Measurements from ENCODE around the gene CALCOCO2. TPM values are rescaled to one million over a fixed set of nuclear protein-coding genes. Genes with fewer than 3 reads are reported as not detected.
A peak's percentile ranks its signal among the peaks of the same experiment; 100 is the strongest.

CALCOCO2 gene
- total and polyA plus RNA-seq, 2 of the 13 experiments (the other 11 are each of a cell fraction or from before 2014, with no cell fraction given) = 72.9 to 111 TPM

- TF ChIP-seq ZBTB40 (IDR thresholded peaks at IDR 0.05) (no peak), ZBTB40 (CRISPR knock-in tag; IDR thresholded peaks at IDR 0.05) (peak; percentile 36; the same call in 1 of the 2 replicates), NR2F2 (IDR thresholded peaks at IDR 0.05; ENCODE audit: borderline replicate concordance, low read depth) (0 out of 2 replicates have a peak, but pooled peaks have one; percentile 26), ZNF251 (CRISPR knock-in tag; IDR thresholded peaks at IDR 0.05) (no peak), ZNF10 (CRISPR knock-in tag; IDR thresholded peaks at IDR 0.05; ENCODE audit: borderline replicate concordance, low read depth) (no peak), KLF9 (CRISPR knock-in tag; IDR thresholded peaks at IDR 0.05; ENCODE audit: low read depth) (no peak), SP5 (CRISPR knock-in tag; IDR thresholded peaks at IDR 0.05; ENCODE audit: borderline replicate concordance, low read depth) (peak; percentile 48; the same call in 1 of the 2 replicates), ZMYM3 (CRISPR knock-in tag; IDR thresholded peaks at IDR 0.05) (no peak; the same call in 1 of the 2 replicates), ZNF569 (CRISPR knock-in tag; IDR thresholded peaks at IDR 0.05; ENCODE audit: borderline replicate concordance) (no peak), GATAD2A (CRISPR knock-in tag; IDR thresholded peaks at IDR 0.05) (peak; percentile 28; the same call in 1 of the 2 replicates), PPARG (CRISPR knock-in tag; conservative IDR thresholded peaks at IDR 0.05) (0 out of 2 replicates have a peak, but pooled peaks have one; percentile 52), CREBL2 (CRISPR knock-in tag; IDR thresholded peaks at IDR 0.05; ENCODE audit: borderline replicate concordance) (no peak), RNF2 (conservative IDR thresholded peaks at IDR 0.05; ENCODE audit: low read depth) (peak; percentile 80; the same call in 1 of the 2 replicates), NCOR1 (IDR thresholded peaks at IDR 0.05; ENCODE audit: borderline replicate concordance, low read length) (peak; percentile 60; the same call in 1 of the 2 replicates), JARID2 (CRISPR knock-in tag; IDR thresholded peaks at IDR 0.05; ENCODE audit: insufficient replicate concordance) (no peak), MZF1 (CRISPR knock-in tag; IDR thresholded peaks at IDR 0.05; ENCODE audit: borderline replicate concordance) (0 out of 2 replicates have a peak, but pooled peaks have one; percentile 8), NR2F1 (CRISPR knock-in tag; IDR thresholded peaks at IDR 0.05) (peak in 1 of 2 experiments; percentile 48; a peak in 1 of 4 replicates), TBL1XR1 (IDR thresholded peaks at IDR 0.05; ENCODE audit: borderline replicate concordance, low read length, partially characterized antibody) (no peak), MXI1 (IDR thresholded peaks at IDR 0.05; ENCODE audit: borderline replicate concordance, low read depth, low read length) (peak; percentile 42; the same call in 1 of the 3 replicates), ZNF333 (CRISPR knock-in tag; IDR thresholded peaks at IDR 0.05; ENCODE audit: borderline replicate concordance) (no peak), GATAD1 (CRISPR knock-in tag; IDR thresholded peaks at IDR 0.05) (no peak), RXRA (CRISPR knock-in tag; IDR thresholded peaks at IDR 0.05) (0 out of 2 replicates have a peak, but pooled peaks have one; percentile 30)
These were observed 31.6 kb upstream of the CALCOCO2 start (continued) for GRCh38 chr17:48799069-48799723.
